IMR-90 (cell line): ENCODE measurements around the gene NF1.

Source experiments
- BHLHE40 ChIP-seq: fragments of 150-350 bp; IDR thresholded peaks from 2 replicates; pipeline ENCODE4 v1.6.1; 2016; ENCODE audit warnings: mild to moderate bottlenecking, low read depth, low read length
- CEBPB ChIP-seq: IDR thresholded peaks from 2 replicates; pipeline ENCODE4 v1.6.1; 2012; ENCODE audit warnings: low read depth, low read length, improper control_type of control experiment
- ELK1 ChIP-seq: fragments of 150-350 bp; IDR thresholded peaks from 2 replicates; pipeline ENCODE4 v1.6.1; 2016; ENCODE audit warnings: low read depth, mild to moderate bottlenecking, low read length, moderate library complexity, borderline replicate concordance
- MAZ ChIP-seq: IDR thresholded peaks from 2 replicates; pipeline ENCODE4 v1.6.1; 2012; ENCODE audit warnings: low read depth, mild to moderate bottlenecking, low read length, improper control_type of control experiment, moderate library complexity, borderline replicate concordance
- MXI1 ChIP-seq: IDR thresholded peaks from 2 replicates; pipeline ENCODE4 v1.6.1; 2012; ENCODE audit warnings: low read depth, mild to moderate bottlenecking, low read length, moderate library complexity, borderline replicate concordance
- NFE2L2 ChIP-seq: fragments of 150-350 bp; IDR thresholded peaks from 2 replicates; pipeline ENCODE4 v1.6.1; 2016; ENCODE audit warnings: low read depth, mild to moderate bottlenecking, low read length
- POLR2A ChIP-seq: IDR thresholded peaks from 2 replicates; pipeline ENCODE4 v1.6.1; 2012; ENCODE audit warnings: mild to moderate bottlenecking, low read depth, low read length
- RCOR1 ChIP-seq: IDR thresholded peaks from 2 replicates; pipeline ENCODE4 v1.6.1; 2012; ENCODE audit warnings: mild to moderate bottlenecking, low read length, improper control_type of control experiment; ENCODE audit not compliant: insufficient replicate concordance
- RFX5 ChIP-seq: IDR thresholded peaks from 2 replicates; pipeline ENCODE4 v1.8.0; 2012; ENCODE audit warnings: low read depth, mild to moderate bottlenecking, low read length, moderate library complexity
- SMC3 ChIP-seq: fragments of 150-350 bp; IDR thresholded peaks from 2 replicates; pipeline ENCODE4 v1.6.1; 2016; ENCODE audit warnings: low read depth, mild to moderate bottlenecking, antibody characterized with exemption, low read length, moderate library complexity
- TF ChIP-seq, protein P1 (sequence below): conservative IDR thresholded peaks from 2 replicates; pipeline ENCODE4 v1.5.1; 2012; ENCODE audit warnings: mild to moderate bottlenecking, low read depth, low read length, improper control_type of control experiment

DNA sequence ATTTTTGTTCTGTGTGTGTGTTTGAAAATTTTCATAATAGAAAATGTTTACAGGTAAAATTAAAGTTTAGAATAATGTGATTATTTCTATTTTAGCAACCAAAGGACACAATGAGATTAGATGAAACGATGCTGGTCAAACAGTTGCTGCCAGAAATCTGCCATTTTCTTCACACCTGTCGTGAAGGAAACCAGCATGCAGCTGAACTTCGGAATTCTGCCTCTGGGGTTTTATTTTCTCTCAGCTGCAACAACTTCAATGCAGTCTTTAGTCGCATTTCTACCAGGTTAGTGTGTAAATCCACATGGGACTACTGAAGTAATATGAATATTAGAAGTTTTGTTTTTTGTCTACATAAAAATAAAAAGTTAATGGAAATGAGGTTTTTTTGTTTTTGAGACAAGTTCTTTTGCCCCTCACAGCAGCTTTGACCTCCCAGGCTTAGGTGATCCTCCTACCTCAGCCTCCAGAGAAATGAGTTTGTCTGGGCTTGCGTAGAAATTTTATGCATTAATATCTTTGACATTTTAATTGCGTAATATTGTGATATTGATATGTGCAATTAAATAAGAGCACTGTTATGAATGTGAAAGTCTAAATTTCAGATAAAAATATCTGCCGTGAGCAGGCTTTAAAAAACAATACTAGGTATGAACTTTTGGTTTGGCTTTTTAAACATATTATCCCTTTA lies 68.5 kb downstream of the NF1 start:
- TF ChIP-seq, protein P1, sequence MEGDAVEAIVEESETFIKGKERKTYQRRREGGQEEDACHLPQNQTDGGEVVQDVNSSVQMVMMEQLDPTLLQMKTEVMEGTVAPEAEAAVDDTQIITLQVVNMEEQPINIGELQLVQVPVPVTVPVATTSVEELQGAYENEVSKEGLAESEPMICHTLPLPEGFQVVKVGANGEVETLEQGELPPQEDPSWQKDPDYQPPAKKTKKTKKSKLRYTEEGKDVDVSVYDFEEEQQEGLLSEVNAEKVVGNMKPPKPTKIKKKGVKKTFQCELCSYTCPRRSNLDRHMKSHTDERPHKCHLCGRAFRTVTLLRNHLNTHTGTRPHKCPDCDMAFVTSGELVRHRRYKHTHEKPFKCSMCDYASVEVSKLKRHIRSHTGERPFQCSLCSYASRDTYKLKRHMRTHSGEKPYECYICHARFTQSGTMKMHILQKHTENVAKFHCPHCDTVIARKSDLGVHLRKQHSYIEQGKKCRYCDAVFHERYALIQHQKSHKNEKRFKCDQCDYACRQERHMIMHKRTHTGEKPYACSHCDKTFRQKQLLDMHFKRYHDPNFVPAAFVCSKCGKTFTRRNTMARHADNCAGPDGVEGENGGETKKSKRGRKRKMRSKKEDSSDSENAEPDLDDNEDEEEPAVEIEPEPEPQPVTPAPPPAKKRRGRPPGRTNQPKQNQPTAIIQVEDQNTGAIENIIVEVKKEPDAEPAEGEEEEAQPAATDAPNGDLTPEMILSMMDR, result no peak
- no peak for TF ChIP-seq POLR2A
- no peak for TF ChIP-seq MXI1
- TF ChIP-seq NFE2L2, result no peak
- no peak for TF ChIP-seq ELK1
- no peak for TF ChIP-seq MAZ
- no peak for TF ChIP-seq SMC3
- TF ChIP-seq RFX5, result no peak
- TF ChIP-seq RCOR1, result no peak
- peak; percentile 70 for TF ChIP-seq CEBPB
- TF ChIP-seq BHLHE40, result no peak
